Body of pancreas (tissue), 4 donors: ENCODE measurements around the gene EMP3. TPM values are rescaled to one million over a fixed set of nuclear protein-coding genes. Genes with fewer than 3 reads are reported as not detected.
"Not testable (repeated sequence)": the region's sequence is repeated elsewhere in the genome, so short reads cannot be mapped to it uniquely, and the experiment has no call there.

ENCODE experiments used
- ATAC-seq: fragments of 150-250 bp; one replicate; pipeline ENCODE4 v1.9.1; 2016
- DNase-seq, 4 donors: peaks; one replicate each; pipeline ENCODE4 v3.0.0-alpha.2; 2019
- H3K27ac ChIP-seq, 4 donors: fragments of 200-600 bp; sonication (generic); 1 replicate in 3 of 4; 2 replicates in 1 of 4; pipeline versions ENCODE4 v1.5.1 to v1.6.1; 2016 to 2019; ENCODE audit warnings: mild to moderate bottlenecking in 1 of 4, mixed read lengths in 1 of 4, moderate library complexity in 1 of 4
- H3K27me3 ChIP-seq, 2 donors: fragments of 200-600 bp; sonication (generic); one replicate each; pipeline ENCODE4 v1.6.0; 2016; ENCODE audit warnings: mild to moderate bottlenecking in 1 of 2
- H3K36me3 ChIP-seq, 2 donors: fragments of 200-600 bp; sonication (generic); replicated peaks in 1 of 2; 2 replicates each; pipeline ENCODE4 v1.5.1; 2016; ENCODE audit warnings: low read depth in 2 of 2; ENCODE audit not compliant: insufficient read depth in 1 of 2
- H3K4me1 ChIP-seq: fragments of 200-600 bp; sonication (generic); one replicate; pipeline ENCODE4 v1.6.0; 2016
- H3K4me3 ChIP-seq, 2 donors: fragments of 200-600 bp; sonication (generic); 1 replicate in 1 of 2; 2 replicates in 1 of 2; pipeline ENCODE4 v1.5.1; 2016 to 2019
- H3K9me3 ChIP-seq, 3 donors: fragments of 200-600 bp; sonication (generic); 1 replicate in 2 of 3; 2 replicates in 1 of 3; pipeline ENCODE4 v1.5.1; 2016
- POLR2A ChIP-seq, 3 donors: fragments of 450-650 bp; IDR thresholded peaks; one replicate each; pipeline ENCODE4 v1.6.1; 2016; ENCODE audit warnings: antibody characterized with exemption in 3 of 3, mild to moderate bottlenecking in 2 of 3
- WGBS, 2 donors: methylation state at CpG; one replicate each; pipeline ENCODE4 v1.1.5; 2017; 5-methylcytosine and 5-hydroxymethylcytosine counted together
- intact Hi-C: fragments of 100-400 bp; cut with DNase I; formaldehyde crosslinking; loops from one replicate; pipeline ENCODE4 v1.15.1; 2023
- total RNA-seq, 2 donors: library from RNA; depleted of rRNA; stranded (reverse); fragments of >200 nt; gene quantifications; one replicate each; pipeline ENCODE4 v1.1.0, GENCODE V29; 2016
- TF ChIP-seq, protein P1 (sequence below), 7 experiments: fragments of 450-650 bp in 4 of 7; fragments of 200-600 bp in 3 of 7; sonication (generic) in 3 of 7; IDR thresholded peaks; one replicate each; pipeline ENCODE4 v1.5.1; 2016 to 2019; ENCODE audit warnings: antibody characterized with exemption in 7 of 7

EMP3 gene
- total RNA-seq, 2 donors from 2014 or later, result 2.6 to 7.0 TPM

DNA sequence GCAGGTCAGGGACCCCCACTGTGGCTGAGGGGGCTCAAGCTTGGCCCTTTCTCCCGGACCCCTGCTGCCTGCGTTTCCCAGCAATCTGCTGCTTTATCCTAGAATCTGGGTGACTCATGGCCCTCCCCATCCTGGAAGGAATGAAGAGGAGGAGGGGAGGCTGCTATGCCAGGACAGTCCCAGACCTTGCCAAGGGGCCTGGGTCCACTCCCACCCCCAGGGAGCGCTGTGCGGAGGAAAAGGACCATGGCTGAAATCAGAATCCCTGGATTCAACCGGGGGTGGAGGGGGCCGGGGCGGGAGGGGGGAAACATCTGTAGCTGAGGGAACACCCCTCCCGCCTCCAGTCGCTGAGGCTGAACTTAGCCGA is 35.0 kb upstream of the EMP3 start:
- intact Hi-C loops, result no loop called here
- H3K4me1 ChIP-seq, result peaks cover 11% of the 10 kb centered on the region
- WGBS, 2 donors, result 9 to 15% methylated on average over 10 of the region's 10 CpGs
- H3K36me3 ChIP-seq, result no peaks in the 10 kb centered on the region
- no peaks in the 10 kb centered on the region for H3K27me3 ChIP-seq
- TF ChIP-seq, protein P1, sequence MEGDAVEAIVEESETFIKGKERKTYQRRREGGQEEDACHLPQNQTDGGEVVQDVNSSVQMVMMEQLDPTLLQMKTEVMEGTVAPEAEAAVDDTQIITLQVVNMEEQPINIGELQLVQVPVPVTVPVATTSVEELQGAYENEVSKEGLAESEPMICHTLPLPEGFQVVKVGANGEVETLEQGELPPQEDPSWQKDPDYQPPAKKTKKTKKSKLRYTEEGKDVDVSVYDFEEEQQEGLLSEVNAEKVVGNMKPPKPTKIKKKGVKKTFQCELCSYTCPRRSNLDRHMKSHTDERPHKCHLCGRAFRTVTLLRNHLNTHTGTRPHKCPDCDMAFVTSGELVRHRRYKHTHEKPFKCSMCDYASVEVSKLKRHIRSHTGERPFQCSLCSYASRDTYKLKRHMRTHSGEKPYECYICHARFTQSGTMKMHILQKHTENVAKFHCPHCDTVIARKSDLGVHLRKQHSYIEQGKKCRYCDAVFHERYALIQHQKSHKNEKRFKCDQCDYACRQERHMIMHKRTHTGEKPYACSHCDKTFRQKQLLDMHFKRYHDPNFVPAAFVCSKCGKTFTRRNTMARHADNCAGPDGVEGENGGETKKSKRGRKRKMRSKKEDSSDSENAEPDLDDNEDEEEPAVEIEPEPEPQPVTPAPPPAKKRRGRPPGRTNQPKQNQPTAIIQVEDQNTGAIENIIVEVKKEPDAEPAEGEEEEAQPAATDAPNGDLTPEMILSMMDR (IDR thresholded peaks at IDR 0.05), result no peak
- TF ChIP-seq POLR2A (IDR thresholded peaks at IDR 0.05), result no peak
- no peak overlapping the region for H3K4me3 ChIP-seq
- no peak for DNase-seq
- no peak overlapping the region for H3K27ac ChIP-seq
- H3K9me3 ChIP-seq, result no peaks in the 10 kb centered on the region
- no peak for ATAC-seq

DNA sequence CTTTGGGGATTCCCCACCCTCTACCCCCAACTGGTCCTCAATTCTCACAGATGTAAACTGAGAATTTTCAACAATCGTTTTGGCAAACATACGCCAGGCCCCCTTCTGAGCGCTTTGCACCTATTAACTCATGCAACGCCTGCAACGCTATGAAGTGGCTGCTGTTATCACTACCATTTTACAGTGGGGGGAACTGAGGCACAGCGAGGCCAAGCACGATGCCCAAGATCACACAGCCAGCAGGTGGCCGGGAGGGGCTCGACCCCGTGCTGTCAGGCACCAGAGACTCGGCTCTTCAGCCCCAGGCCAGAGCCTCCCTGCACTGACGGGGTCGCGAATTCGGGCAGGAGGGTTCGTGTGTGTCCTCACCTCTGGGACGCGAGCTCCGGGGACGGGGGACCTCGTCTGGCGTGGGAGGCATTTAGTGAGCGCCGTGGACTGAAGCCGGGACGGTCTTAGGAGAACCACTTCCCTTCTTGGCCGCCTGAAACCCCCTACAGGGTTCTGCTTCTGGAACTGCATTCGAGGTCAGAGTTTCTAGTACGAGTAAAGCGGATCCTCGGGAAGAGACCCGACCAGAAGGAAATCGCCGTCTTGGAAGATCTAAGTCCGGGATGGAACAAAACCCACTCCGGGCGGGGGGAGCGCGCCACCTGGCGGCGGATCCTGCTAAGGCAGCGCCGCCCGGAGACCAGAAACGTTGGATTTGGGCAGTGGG is 34.4 kb upstream of the EMP3 start:
- DNase-seq (peak; percentile 69 to 83 (median 76)), ATAC-seq (peak; percentile 88)
- intact Hi-C loops, result no loop called here
- no peaks in the 10 kb centered on the region for H3K9me3 ChIP-seq
- no peaks in the 10 kb centered on the region for H3K36me3 ChIP-seq
- peak overlapping the region in 1 of 2 donors; percentile 1 for H3K4me3 ChIP-seq
- WGBS, 2 donors, result 1 to 2% methylated on average over 5 to 45 of the region's 45 CpGs
- no peaks in the 10 kb centered on the region for H3K27me3 ChIP-seq
- peaks cover 11% of the 10 kb centered on the region for H3K4me1 ChIP-seq
- TF ChIP-seq POLR2A (IDR thresholded peaks at IDR 0.05), result no peak
- TF ChIP-seq, protein P1 (IDR thresholded peaks at IDR 0.05), result peak; percentile 91 to 99 (median 95)
- no peak overlapping the region for H3K27ac ChIP-seq

DNA sequence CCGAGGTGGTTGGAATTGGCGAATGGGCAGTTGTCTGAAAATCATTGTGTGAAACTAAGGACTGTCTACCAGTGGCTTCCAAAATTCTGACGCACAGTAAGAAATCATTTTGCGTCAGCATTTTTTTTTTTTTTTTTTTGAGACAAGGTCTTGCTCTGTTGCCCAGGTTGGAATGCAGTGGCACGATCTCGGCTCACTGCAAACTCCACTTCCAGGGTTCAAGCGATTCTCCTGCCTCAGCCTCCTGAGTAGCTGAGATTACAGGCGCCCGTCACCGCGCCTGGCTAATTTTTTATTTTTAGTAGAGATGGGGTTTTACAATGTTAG is 33.9 kb upstream of the EMP3 start:
- H3K36me3 ChIP-seq, DNase-seq, H3K27me3 ChIP-seq, ATAC-seq, H3K4me3 ChIP-seq, intact Hi-C loops, H3K27ac ChIP-seq, H3K9me3 ChIP-seq: not testable (repeated sequence)
- 19 to 27% methylated on average over 11 of the region's 11 CpGs for WGBS, 2 donors
- peaks cover 11% of the 10 kb centered on the region for H3K4me1 ChIP-seq

DNA sequence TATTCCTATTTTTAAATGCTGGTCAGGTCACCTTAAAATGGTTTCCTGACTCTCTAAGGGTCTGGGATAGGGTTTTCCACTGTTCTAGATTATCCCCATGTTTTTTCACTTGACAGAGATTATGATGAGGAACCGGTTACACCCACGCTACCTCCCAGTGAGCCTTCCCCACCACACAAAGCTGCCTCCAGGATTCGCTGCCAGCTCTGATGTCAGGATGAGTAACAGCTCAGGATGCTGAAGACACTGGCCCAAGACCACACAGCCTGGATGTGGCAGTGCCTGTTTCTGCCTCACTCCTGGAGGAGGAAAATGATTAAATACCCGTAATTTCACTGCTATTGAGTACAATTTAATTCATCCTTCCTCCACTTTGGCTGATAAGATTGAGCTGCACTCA is 32.6 kb upstream of the EMP3 start:
- 83% methylated on average over 4 of the region's 4 CpGs for WGBS, 2 donors
- H3K36me3 ChIP-seq, result no peaks in the 10 kb centered on the region
- H3K4me1 ChIP-seq, result peaks cover 11% of the 10 kb centered on the region
- no peak overlapping the region for H3K4me3 ChIP-seq
- TF ChIP-seq POLR2A (IDR thresholded peaks at IDR 0.05), result no peak
- TF ChIP-seq, protein P1 (IDR thresholded peaks at IDR 0.05), result no peak
- H3K27ac ChIP-seq, result no peak overlapping the region
- no peaks in the 10 kb centered on the region for H3K27me3 ChIP-seq
- DNase-seq (no peak), ATAC-seq (no peak)
- intact Hi-C loops, result no loop called here
- no peaks in the 10 kb centered on the region for H3K9me3 ChIP-seq

DNA sequence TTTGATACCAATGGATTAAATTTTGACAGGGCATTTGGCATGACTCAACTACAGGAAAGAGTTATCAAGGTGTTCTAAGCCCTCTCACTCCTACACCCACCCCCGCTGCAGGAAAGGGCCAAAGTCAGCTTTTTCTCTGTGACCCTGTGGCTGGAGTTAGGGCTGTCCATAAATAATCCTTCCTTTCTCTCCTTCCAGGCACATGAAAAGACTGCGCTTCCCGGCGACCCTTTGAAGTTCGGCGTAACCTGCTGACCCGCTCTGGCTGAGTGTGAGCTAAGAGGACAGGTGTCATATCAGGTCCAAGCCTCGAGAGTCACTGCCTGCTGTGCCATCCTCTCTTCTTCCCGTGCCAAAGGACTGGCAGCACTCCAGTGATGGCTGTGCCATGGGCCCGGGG is 29.9 kb upstream of the EMP3 start:
- Histone ChIP-seq H3K4me3 (no peak overlapping the region), H3K36me3 (no peaks in the 10 kb centered on the region), H3K9me3 (no peaks in the 10 kb centered on the region), H3K27ac (no peak overlapping the region), H3K27me3 (no peaks in the 10 kb centered on the region), H3K4me1 (peaks cover 11% of the 10 kb centered on the region)
- TF ChIP-seq POLR2A (IDR thresholded peaks at IDR 0.05), result no peak
- TF ChIP-seq, protein P1 (IDR thresholded peaks at IDR 0.05), result no peak
- DNase-seq (no peak), ATAC-seq (no peak)
- 54 to 57% methylated on average over 10 of the region's 10 CpGs for WGBS, 2 donors
- intact Hi-C loops, result no loop called here
